ENCODE measurements around the gene GULP1. TPM values are rescaled to one million over a fixed set of nuclear protein-coding genes. Genes with fewer than 3 reads are reported as not detected.

The GULP1 gene
- polyA plus RNA-seq, 3 donors = 53.6 to 59.4 (median 54.2) TPM

DNA sequence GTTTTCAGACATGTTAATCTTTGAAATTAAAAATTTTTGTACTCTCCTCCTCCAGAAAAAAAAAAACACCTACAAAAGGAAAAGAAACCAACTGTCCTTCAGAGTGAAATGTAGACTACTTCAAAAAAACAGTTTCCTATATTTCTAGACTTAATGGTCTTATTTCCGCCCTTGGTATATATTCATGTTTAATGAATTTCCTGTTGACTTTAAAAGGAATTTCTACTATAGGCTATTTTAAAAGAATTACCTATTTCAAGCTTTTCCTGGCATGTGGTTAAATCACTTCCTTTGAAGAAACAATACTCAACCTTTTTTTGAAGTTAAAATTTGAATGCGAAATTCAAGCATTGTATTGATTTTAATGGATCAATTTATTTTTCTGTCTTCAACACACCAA is 29.2 kb downstream of the GULP1 start:
- DNase-seq = no peak

- no peak for DNase-seq
Measured at GRCh38 chr2:188322569-188323551, 31.2 kb downstream of the GULP1 start.

- DNase-seq = no peak
Measured at GRCh38 chr2:188324067-188324466, 32.4 kb downstream of the GULP1 start.

- no peak for DNase-seq
Measured at GRCh38 chr2:188326290-188326668, 34.6 kb downstream of the GULP1 start.

GRCh38 chr2:188326669-188327301 is 35.1 kb downstream of the GULP1 start:
- no peak for DNase-seq

DNA sequence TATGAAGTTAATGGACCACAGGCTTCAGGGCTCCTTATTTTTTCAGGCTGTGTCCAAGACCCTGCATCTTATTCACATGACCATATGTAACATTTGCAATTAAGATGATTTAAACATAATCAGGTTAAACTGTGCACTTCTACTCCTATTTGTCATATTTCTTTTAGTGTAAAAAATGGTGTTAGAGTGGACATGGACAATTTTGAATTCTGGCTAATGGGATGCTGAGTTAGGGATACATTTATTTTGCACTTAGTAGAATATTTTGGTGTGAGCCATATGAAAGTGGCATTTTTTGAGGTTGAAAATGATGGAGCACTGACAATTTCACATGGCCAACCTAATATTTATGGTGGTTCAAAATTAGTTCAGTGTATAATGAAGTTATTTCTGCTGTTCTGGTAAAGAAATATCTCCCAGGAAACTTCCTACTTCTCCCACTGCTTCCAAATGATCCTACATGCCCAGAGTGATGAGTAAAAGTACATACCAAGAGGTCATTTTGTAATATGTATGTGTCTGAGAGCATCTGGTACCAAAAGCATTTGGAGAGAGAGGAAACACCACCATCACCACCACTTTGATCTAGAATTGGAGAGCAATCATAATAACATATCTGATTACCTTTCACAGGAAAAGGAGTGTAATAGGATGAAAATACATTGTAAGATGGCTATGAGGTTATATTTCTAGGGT is 36.0 kb downstream of the GULP1 start:
- DNase-seq = no peak

GRCh38 chr2:188328419-188328818 is 36.7 kb downstream of the GULP1 start:
- DNase-seq = no peak

DNA sequence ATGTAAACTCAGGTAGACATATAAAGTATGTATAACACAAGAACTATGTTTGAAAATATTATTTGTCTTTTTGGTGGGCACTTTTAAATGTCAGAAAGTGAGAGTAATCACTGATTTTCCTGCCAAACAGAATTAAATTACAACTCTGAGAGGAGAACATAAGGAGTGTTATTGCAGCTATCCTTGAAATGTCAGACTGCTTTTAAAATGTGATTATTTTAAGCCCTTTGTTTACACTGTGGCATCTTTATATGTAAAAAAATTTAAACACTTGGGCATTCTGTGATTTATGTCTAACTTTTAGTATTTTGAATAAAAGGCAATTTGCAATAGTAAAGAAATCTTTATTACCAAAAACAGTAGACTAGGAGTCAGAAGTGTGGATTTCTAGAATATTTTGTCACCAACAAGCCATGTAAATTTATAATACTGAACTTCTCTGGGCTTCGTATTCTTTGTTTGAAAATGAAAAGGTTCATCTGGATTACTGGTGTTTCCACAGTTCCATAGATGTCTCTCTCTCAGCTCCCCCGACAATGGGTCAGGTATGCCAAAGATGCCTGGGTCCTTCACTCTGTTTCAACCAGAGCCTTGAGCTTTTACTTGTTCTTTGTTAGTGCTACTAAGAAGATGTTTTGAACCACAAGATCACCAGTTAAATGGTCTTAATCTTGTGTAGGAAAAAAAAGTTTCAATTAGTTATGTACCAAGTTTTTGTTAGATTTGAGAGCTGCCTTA is 38.8 kb downstream of the GULP1 start:
- no peak for DNase-seq

DNA sequence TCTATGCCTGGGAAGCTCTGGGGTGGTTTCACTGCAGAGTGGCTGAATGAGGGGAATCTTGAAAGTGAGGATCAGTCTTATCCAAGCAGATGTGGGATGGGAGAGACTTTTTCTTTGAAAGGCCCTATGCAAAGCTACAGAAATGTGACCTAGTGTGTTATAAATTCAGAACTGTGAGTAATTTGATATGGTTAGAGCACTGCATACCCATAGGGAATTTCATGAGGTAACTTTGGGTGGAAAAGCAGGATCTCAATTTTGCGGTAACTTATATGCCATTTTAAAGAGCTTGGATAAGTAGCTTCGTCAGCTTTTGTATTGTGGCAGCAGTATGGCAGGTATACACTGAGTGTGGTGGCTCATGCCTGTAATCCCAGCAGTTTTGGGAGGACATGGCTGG is 40.9 kb downstream of the GULP1 start:
- no peak for DNase-seq

DNA sequence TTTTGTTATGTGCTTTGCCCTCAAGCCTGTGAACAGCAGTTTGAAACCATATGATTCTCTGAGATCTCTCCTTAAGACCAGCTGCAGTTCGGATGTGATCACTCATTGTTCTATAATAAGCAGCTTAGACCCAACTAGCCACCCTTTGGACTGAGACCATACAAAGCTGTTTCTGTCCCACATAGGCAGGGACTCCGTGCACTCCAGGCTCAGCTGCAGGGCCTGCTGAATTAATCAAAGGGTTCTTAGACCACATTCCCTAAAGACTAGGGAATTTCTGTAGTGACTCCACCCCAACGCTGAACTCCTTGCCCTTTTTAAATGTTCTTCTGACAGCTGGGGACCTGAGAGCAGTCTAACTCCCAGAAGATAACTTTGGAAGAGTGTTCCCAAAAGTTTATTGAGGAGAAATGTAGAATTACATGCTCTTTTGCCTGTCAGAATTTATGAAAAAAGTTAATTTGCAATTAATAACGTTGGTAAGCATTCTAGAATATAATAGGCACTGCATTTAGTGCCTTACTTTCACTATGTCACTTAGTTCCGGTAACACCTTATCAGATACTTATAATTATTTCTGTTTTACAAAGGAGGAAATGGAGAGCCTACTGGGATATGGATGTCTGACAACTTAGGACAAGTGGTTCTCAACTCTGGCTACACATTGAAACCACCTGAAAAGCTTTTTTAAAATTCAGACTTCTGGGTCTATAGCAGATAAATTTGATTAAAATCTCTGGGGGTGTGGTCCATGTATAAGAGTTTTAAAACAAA is 42.3 kb downstream of the GULP1 start:
- no peak for DNase-seq

DNA sequence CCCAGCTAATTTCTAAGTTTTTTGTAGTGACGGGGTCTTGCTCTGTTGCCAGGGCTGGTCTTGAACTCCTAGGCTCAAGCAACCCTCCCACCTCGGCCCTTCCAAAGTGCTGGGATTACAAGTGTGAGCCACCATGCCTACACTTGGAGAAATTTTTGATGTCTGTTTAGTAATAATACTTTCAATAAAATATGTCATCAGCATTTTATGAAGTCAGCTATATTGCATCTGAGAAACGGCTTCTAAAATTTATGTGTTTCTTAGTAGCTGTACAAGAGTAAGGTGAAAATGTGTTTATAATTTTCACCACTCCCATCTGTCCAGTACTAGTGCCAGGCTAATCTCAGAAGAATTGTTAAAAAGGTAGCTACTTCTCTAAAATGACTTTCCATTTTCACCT is 46.8 kb downstream of the GULP1 start:
- DNase-seq = no peak

GRCh38 chr2:188340257-188340656 is 48.6 kb downstream of the GULP1 start:
- DNase-seq = no peak

- no peak for DNase-seq
Measured at GRCh38 chr2:188345020-188345419, 53.3 kb downstream of the GULP1 start.

GRCh38 chr2:188345426-188345825 is 53.8 kb downstream of the GULP1 start:
- no peak for DNase-seq

GRCh38 chr2:188345831-188346458 is 54.3 kb downstream of the GULP1 start:
- DNase-seq = no peak

DNA sequence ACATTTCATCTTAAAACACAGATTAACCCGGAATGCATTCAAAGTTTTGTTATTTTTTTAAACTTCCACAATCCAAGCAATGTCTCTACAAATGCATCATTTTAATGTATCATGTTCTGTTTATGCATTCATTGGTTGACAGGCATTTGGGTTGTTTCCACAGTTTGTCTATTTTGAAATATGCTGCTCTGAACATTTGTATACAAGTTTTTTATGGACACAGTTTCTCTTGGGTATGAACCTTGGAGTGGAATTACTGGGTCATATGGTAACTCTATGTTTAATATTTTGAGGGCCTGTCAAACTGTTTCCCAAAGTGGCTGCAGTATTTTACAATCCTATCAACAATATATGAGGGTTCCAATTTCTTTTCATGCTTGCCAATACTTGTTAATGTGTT is 57.3 kb downstream of the GULP1 start:
- DNase-seq = no peak

- no peak for DNase-seq
Measured at GRCh38 chr2:188353282-188353681, 61.6 kb downstream of the GULP1 start.

- DNase-seq = no peak
Measured at GRCh38 chr2:188360485-188361263, 69.0 kb downstream of the GULP1 start.

GRCh38 chr2:188364033-188364630 is 72.5 kb downstream of the GULP1 start:
- no peak for DNase-seq
